Activated CD8-positive, alpha-beta T cell treated with anti-CD3 and anti-CD28 coated beads for 36 hours (primary cell): Measurements from ENCODE around the gene C20orf144. TPM values are rescaled to one million over a fixed set of nuclear protein-coding genes. Genes with fewer than 3 reads are reported as not detected.
"Not testable (repeated sequence)": the region's sequence is repeated elsewhere in the genome, so short reads cannot be mapped to it uniquely, and the experiment has no call there.

Experiments used
- ATAC-seq: fragments of 200-7000 bp; cut with Tn5 transposase; one replicate; pipeline ENCODE4 v1.10.0; 2021; ENCODE audit warnings: mild to moderate bottlenecking, moderate library complexity
- CTCF ChIA-PET: fragments of 350-600 bp; sonication (Branson Sonifier 250); formaldehyde crosslinking; loops from one replicate; lab custom pipeline; 2021; ENCODE audit warnings: antibody characterized with exemption; lab: Charles Lee
- POLR2A ChIA-PET: fragments of 350-600 bp; sonication (Branson Sonifier 250); formaldehyde crosslinking; loops from one replicate; lab custom pipeline; 2021; ENCODE audit warnings: antibody characterized with exemption; lab: Charles Lee
- DNase-seq: peaks from one replicate; pipeline ENCODE4 v3.0.0-alpha.2; 2020
- H3K27ac Mint-ChIP-seq: one replicate; pipeline ENCODE4 v1.8.0; 2021; ENCODE audit warnings: mild to moderate bottlenecking, mixed read lengths
- H3K27me3 Mint-ChIP-seq: one replicate; pipeline ENCODE4 v1.8.0; 2021; ENCODE audit warnings: mixed read lengths
- H3K36me3 Mint-ChIP-seq: one replicate; pipeline ENCODE4 v1.8.0; 2021; ENCODE audit warnings: low read depth, mixed read lengths
- H3K4me1 Mint-ChIP-seq: one replicate; pipeline ENCODE4 v1.8.0; 2021; ENCODE audit warnings: low read depth, mixed read lengths
- H3K4me3 Mint-ChIP-seq: one replicate; pipeline ENCODE4 v1.8.0; 2021; ENCODE audit warnings: mild to moderate bottlenecking, moderate library complexity, mixed read lengths
- H3K9me3 Mint-ChIP-seq: one replicate; pipeline ENCODE4 v1.8.0; 2021; ENCODE audit warnings: mixed read lengths
- intact Hi-C: fragments of 100-400 bp; cut with micrococcal nuclease; formaldehyde crosslinking; loops from one replicate; pipeline ENCODE4 v1.10.0; 2022
- total RNA-seq, 2 experiments: library from RNA; stranded (reverse); gene quantifications; one replicate each; pipeline ENCODE4 v1.2.3, GENCODE V29; 2021
- TF ChIP-seq, protein P1 (sequence below): fragments of 200-600 bp; IDR thresholded peaks from one replicate; pipeline ENCODE4 v1.8.0; 2022; ENCODE audit warnings: antibody characterized with exemption, mild to moderate bottlenecking

Gene C20orf144
- total RNA-seq, 2 experiments from 2014 or later, result 0.29 to 0.36 TPM

DNA sequence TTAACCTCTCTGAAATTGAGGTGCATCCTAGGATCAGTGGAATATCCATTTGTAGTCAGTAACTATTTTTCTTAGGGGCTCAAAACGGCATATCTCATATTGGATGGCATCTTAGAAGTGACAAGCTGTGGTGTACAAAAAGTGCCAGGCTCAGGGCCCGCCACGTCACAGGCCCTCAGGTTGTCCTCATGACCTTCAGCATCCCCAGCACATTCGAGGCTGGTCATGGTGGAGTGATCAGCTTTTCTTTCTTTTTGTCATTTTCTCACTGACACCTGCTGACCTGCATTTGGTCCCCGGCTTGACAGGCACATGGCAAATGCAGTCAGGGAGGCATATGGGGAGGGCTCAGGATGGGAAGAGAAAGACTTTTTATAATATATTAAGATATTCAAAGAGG is 31.2 kb downstream of the C20orf144 start:
- Mint-ChIP-seq H3K4me3 (no peak overlapping the region), H3K4me1 (peaks cover 23% of the 10 kb centered on the region), H3K27ac (no peak overlapping the region), H3K27me3 (no peaks in the 10 kb centered on the region), H3K36me3 (no peaks in the 10 kb centered on the region), H3K9me3 (no peaks in the 10 kb centered on the region)
- ChIA-PET POLR2A (no interaction called here), CTCF (interaction anchor here (1.2 kb wide), 1 partner anchor 25 kb away, joined by 4 read pairs; no protein-coding TSS in a partner anchor)
- TF ChIP-seq, protein P1, sequence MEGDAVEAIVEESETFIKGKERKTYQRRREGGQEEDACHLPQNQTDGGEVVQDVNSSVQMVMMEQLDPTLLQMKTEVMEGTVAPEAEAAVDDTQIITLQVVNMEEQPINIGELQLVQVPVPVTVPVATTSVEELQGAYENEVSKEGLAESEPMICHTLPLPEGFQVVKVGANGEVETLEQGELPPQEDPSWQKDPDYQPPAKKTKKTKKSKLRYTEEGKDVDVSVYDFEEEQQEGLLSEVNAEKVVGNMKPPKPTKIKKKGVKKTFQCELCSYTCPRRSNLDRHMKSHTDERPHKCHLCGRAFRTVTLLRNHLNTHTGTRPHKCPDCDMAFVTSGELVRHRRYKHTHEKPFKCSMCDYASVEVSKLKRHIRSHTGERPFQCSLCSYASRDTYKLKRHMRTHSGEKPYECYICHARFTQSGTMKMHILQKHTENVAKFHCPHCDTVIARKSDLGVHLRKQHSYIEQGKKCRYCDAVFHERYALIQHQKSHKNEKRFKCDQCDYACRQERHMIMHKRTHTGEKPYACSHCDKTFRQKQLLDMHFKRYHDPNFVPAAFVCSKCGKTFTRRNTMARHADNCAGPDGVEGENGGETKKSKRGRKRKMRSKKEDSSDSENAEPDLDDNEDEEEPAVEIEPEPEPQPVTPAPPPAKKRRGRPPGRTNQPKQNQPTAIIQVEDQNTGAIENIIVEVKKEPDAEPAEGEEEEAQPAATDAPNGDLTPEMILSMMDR, result no peak
- intact Hi-C loops, result no loop called here
- ATAC-seq (no peak), DNase-seq (no peak)

DNA sequence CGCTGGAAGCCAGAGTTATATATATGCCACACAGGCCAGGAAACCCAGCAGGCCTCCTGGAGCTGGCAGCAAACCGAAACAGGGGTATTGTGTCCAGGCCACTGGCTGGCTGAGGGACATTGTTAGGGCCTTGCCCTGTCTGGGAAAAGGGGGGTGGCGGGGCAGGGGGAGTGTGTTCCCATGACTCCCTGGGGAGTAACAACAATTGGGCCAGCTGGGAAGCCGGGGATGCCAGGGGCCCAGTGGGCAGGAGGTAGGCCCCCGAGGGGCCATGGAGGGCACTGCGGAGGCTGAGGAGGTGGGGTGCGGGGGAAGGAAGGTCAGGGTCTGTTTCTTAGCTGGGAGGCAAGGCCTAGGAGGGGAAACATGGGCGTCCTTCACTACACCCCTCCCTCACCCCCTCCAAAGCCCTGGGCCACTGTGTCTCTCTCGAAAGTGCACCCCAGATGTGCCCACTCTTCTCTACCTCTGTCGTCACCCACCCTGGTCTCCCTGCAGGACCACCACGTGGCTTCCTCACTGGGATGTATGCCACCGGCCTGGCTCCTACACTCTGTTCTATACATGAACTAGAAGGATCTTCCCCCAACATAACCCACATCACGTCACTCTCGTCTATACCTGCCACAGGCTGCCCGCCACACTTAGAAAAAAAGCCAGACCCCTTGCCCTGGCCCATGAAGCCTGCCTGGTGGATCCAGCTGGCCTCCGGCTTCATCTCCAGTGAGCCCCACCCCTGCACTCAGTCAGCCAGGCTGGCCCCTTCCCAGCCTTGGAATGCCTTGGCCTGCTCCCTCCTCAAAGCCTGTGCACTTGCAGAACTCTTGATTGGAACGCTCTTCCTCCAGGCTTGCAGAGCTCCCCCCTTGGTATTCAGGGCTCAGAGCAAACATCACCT is 31.9 kb downstream of the C20orf144 start:
- no peaks in the 10 kb centered on the region for H3K9me3 Mint-ChIP-seq
- H3K4me1 Mint-ChIP-seq, result peaks cover 16% of the 10 kb centered on the region
- H3K27me3 Mint-ChIP-seq, result no peaks in the 10 kb centered on the region
- TF ChIP-seq, protein P1, result no peak
- no peak for DNase-seq
- intact Hi-C loops, result no loop called here
- CTCF ChIA-PET, result interaction anchor here (1.2 kb wide), 1 partner anchor 26 kb away, joined by 4 read pairs; no protein-coding TSS in a partner anchor
- POLR2A ChIA-PET, result interaction anchor here (0.9 to 1.0 kb wide), 2 partner anchors 18 to 407 kb away, joined by 3 read pairs; no protein-coding TSS in a partner anchor
- no peak for ATAC-seq
- no peak overlapping the region for H3K4me3 Mint-ChIP-seq
- H3K27ac Mint-ChIP-seq, result no peak overlapping the region
- no peaks in the 10 kb centered on the region for H3K36me3 Mint-ChIP-seq

DNA sequence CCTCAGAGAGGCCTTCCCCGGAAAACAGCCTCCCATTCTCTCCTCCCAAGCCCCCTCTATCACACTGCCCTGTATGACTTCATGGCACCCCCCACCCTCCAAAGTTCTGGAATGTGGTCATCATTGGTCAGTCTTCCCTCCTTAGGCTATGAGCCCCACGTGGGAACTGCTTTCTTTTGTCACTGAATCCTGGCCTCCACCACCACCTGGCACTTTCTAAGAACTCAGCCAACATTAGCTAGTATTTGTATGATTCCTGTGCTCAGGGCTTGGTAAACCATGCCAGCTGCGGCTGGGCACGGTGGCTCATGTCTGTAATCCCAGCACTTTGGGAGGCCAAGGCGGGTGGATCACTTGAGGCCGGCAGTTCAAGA is 32.5 kb downstream of the C20orf144 start:
- no peaks in the 10 kb centered on the region for H3K27me3 Mint-ChIP-seq
- intact Hi-C loops, result no loop called here
- ATAC-seq (no peak), DNase-seq (no peak)
- CTCF ChIA-PET, result no interaction called here
- POLR2A ChIA-PET, result interaction anchor here (0.9 to 1.0 kb wide), 2 partner anchors 19 to 406 kb away, joined by 3 read pairs; no protein-coding TSS in a partner anchor
- peaks cover 10% of the 10 kb centered on the region for H3K4me1 Mint-ChIP-seq
- no peak overlapping the region for H3K27ac Mint-ChIP-seq
- no peaks in the 10 kb centered on the region for H3K9me3 Mint-ChIP-seq
- H3K36me3 Mint-ChIP-seq, result no peaks in the 10 kb centered on the region
- TF ChIP-seq, protein P1, result no peak
- H3K4me3 Mint-ChIP-seq, result no peak overlapping the region

DNA sequence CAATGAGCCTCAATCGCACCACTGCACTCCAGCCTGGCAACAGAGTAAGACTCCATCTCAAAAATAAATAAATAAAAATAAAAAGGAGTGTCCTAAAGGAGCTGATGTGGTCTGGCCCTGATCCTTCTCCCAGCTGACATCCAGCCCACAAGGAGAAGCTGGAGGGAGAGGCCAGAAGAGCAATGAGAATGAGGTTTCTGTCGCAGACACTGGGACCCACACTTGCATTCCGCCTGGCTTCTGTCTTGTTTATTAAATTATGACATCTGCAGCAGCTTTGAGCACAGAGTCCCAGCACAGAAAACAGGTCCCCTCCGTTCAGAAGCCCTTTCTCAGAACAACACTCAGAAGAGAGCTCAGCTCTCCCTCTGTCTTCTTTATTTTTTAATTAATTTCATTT is 34.3 kb downstream of the C20orf144 start:
- no peaks in the 10 kb centered on the region for H3K9me3 Mint-ChIP-seq
- no peaks in the 10 kb centered on the region for H3K36me3 Mint-ChIP-seq
- no peak overlapping the region for H3K27ac Mint-ChIP-seq
- ChIA-PET POLR2A (interaction anchor here (1.0 kb wide), 1 partner anchor 23 kb away, joined by 3 read pairs; no protein-coding TSS in a partner anchor), CTCF (no interaction called here)
- H3K4me1 Mint-ChIP-seq, result peaks cover 3% of the 10 kb centered on the region
- intact Hi-C loops, result no loop called here
- DNase-seq, result no peak
- no peaks in the 10 kb centered on the region for H3K27me3 Mint-ChIP-seq
- no peak overlapping the region for H3K4me3 Mint-ChIP-seq
- no peak for ATAC-seq
- TF ChIP-seq, protein P1, result no peak

DNA sequence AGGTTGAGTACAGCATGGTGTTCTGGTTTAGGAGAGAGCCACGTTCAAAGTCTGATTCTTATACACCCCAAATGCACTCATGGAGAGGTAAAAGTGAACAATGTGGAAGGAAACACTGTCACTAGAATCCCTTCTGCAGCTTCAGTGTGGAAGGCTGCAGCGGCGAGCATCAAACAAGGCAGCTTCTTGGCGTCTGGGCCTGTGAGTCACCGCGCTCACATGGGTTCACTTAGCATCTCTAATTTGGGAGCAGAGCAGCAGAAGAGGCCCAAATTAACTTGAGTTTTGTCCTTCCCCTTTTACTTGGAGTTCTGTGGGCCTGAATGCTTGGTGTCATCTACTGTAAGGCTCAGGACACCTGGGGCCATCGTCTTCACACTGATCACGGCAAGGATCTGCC is 35.0 kb downstream of the C20orf144 start:
- CTCF ChIA-PET, result no interaction called here
- Mint-ChIP-seq H3K27me3 (no peaks in the 10 kb centered on the region), H3K4me3 (no peak overlapping the region), H3K27ac (no peak overlapping the region), H3K9me3 (no peaks in the 10 kb centered on the region), H3K4me1 (peaks cover under 1% of the 10 kb centered on the region), H3K36me3 (no peaks in the 10 kb centered on the region)
- ATAC-seq (no peak), DNase-seq (no peak)
- POLR2A ChIA-PET, result interaction anchor here (0.8 to 1.0 kb wide), 2 partner anchors 17 to 22 kb away, joined by 3 read pairs; no protein-coding TSS in a partner anchor
- TF ChIP-seq, protein P1, result no peak
- intact Hi-C loops, result no loop called here

DNA sequence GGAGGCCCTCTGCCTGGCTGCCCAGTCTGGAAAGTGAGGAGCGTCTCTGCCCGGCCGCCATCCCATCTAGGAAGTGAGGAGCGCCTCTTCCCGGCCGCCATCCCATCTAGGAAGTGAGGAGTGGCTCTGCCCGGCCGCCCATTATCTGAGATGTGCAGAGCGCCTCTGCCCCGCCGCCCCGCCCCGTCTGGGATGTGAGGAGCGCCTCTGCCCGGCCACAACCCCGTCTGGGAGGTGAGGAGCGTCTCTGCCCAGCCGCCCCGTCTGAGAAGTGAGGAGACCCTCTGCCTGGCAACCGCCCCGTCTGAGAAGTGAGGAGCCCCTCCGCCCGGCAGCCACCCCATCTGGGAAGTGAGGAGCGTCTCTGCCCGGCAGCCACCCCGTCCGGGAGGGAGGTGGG is 36.8 kb downstream of the C20orf144 start:
- H3K4me3 Mint-ChIP-seq, H3K27ac Mint-ChIP-seq, CTCF ChIA-PET, DNase-seq, H3K4me1 Mint-ChIP-seq, H3K9me3 Mint-ChIP-seq, H3K36me3 Mint-ChIP-seq, H3K27me3 Mint-ChIP-seq, POLR2A ChIA-PET, ATAC-seq, intact Hi-C loops: not testable (repeated sequence)

DNA sequence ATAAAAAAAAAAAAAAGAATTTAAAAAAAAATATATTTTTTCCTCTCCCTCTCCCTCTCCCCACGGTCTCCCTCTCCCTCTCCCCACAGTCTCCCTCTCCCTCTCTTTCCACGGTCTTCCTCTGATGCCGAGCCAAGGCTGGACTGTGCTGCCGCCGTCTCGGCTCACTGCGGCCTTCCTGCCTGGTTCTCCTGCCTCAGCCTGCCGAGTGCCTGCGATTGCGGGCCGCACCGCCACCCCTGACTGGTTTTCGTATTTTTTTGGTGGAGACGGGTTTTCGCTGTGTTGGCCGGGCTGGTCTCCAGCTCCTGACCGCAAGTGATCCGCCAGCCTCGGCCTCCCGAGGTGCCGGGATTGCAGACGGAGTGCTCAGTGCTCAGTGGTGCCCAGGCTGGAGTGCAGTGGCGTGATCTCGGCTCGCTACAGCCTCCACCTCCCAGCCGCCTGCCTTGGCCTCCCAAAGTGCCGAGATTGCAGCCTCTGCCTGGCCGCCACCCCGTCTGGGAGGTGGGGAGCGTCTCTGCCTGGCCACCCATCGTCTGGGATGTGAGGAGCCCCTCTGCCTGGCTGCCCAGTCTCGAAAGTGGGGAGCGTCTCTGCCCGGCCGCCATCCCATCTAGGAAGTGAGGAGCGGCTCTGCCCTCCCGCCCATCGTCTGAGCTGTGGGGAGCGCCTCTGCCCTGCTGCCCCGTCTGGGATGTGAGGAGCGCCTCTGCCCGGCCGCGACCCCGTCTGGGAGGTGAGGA is 38.7 kb downstream of the C20orf144 start:
- H3K4me1 Mint-ChIP-seq, H3K9me3 Mint-ChIP-seq, ATAC-seq, POLR2A ChIA-PET, DNase-seq, H3K4me3 Mint-ChIP-seq, H3K27ac Mint-ChIP-seq, H3K36me3 Mint-ChIP-seq, H3K27me3 Mint-ChIP-seq, intact Hi-C loops, CTCF ChIA-PET: not testable (repeated sequence)
